GM11168 (cell line): ENCODE results near the gene ZNF726.
"Not testable (repeated sequence)": the region's sequence is repeated elsewhere in the genome, so short reads cannot be mapped to it uniquely, and the experiment has no call there.

Experiments used
- in situ Hi-C: fragments of 300-500 bp; cut with MboI; formaldehyde crosslinking; loops from one replicate; pipeline ENCODE4 v1.12.0; 2022; ENCODE audit warnings: low sequenced_read_pairs; ENCODE audit not compliant: unreplicated experiment

Gene ZNF726

GRCh38 chr19:23914402-23915286 lies at the start of gene ZNF726:
ZNF726 (plus strand) TSS chr19:23914886; CDS start chr19:23914995, 109 bp downstream.
- in situ Hi-C loops, result no loop called here

DNA sequence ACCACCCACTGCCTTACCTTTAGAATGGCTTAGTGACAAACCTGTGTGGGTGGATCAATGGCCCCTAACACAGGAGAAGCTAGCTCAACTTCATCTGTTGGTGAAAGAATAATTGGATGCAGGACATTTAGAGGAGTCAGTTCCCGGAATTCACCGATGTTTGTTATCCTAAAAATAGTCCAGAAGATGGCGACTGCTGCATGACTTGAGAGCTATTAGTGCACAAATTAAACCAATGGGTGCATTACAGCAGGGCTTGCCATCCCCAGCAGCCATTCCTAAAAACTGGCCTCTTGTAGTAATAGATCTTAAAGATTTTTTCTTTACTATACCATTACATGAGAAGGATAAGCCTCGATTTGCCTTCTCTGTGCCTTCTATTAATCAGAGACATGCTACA lies 46.8 kb upstream of the ZNF726 start:
- in situ Hi-C loops, result no loop called here

GRCh38 chr19:23868630-23869029 lies 46.1 kb upstream of the ZNF726 start:
- in situ Hi-C loops, result no loop called here

DNA sequence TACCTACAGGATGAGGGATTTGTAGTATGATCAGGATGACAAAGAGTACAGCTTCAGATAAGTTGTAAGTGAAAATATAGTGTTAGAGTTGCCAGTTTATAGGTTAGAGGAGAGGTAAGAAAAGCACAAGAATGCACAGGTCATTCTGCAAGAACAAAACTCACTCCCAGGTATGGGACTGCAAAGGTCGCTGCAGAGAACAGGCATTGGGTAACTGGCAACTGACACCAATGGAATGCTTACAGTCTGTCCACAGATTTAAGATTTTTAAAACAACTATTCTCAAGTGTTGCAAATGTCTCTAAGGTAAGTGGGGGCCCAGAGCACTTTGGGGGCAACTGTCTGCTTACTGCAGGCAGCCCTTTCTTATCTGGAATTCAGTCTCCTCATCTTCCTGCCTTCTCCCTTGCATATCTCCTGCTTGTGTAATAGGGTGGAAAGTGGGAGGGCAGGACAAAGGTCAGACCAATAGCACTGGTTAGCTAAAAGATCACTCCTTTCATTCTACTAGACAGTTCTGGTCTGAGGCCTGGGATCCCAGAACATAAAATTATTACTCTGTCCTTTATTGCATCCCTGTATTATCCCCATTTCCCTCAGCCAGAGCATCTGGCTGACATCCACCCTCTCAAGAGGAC lies 42.3 kb upstream of the ZNF726 start:
- in situ Hi-C loops, result loop anchor here (5.0 kb wide), 1 partner anchor 95 kb away; no protein-coding TSS in a partner anchor

DNA sequence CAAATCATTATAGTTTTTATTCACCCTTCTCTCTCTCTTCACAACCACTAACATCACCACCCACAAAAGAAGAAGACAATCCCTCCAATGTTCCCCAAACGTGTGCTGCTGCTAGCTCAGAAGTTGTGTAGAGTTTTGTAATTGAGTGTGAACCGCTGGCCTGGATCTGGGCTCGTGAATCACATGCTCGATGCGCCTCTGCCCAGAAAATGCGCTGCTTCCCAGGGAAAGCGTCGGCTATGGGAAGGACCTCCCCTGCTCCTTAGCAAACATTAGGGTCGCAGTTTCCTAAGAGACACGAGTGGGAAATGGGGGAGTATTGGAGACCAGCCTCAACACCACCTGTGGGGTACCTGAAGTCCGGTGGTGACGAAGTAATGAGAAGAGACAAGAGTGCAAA lies 38.4 kb upstream of the ZNF726 start:
- in situ Hi-C loops, result no loop called here

- in situ Hi-C loops, result not testable (repeated sequence)
Observed at GRCh38 chr19:23876756-23877155, 37.9 kb upstream of the ZNF726 start.

GRCh38 chr19:23882493-23882892 lies 32.2 kb upstream of the ZNF726 start:
- in situ Hi-C loops, result no loop called here

GRCh38 chr19:23884363-23884762 lies 30.3 kb upstream of the ZNF726 start:
- in situ Hi-C loops, result no loop called here

DNA sequence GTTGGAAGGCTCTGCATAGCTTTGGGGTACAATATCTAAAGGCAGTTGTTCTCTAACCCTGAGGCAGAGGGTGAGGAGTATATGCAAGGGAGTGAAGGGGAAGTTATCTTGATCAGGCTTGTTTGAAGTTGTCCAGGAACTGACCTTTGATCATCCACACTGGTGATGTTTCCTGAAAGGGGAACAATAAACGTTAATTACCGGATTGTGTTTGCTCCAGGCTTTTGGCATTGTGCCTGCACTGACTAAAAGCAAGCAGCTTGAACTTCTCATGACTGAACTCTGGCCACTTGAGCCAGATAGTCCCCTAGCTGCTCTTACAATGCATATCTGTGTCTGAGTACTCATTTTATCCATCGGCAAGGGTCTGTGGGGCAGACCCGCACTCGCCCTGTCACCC lies 27.0 kb upstream of the ZNF726 start:
- in situ Hi-C loops, result no loop called here

DNA sequence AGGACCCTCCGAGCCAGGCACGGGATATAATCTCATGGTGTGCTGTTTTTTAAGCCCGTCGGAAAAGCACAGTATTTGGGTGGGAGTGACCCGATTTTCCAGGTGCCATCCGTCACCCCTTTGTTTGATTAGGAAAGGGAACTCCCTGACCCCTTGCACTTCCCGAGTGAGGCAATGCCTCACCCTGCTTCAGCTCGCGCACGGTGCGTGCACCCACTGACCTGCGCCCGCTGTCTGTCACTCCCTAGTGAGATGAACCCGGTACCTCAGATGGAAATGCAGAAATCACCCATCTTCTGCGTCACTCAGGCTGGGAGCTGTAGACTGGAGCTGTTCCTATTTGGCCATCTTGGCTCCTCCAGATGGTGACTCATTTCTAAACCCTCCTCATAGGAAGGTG lies 18.6 kb upstream of the ZNF726 start:
- in situ Hi-C loops, result not testable (repeated sequence)

- in situ Hi-C loops, result no loop called here
Observed at GRCh38 chr19:23896912-23897311, 17.8 kb upstream of the ZNF726 start.

GRCh38 chr19:23901360-23901759 lies 13.3 kb upstream of the ZNF726 start:
- in situ Hi-C loops, result no loop called here

DNA sequence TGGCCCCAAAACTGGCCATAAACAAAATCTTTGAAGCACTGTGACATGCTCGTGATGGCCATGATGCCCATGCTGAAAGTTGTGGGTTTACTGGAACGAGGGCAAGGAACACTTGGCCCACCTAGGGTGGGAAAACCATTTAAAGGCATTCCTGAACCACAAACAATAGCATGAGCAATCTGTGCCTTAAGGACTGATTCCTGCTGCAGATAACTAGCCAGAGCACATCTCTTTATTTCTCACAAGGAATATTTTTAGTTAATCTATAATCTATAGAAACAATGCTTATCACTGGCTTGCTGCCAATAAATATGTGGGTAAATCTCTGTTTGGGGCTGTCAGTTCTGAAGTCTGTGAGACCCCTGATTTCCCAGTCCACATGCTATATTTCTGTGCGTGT lies 10.3 kb upstream of the ZNF726 start:
- in situ Hi-C loops, result no loop called here

GRCh38 chr19:23905771-23906170 lies 8.9 kb upstream of the ZNF726 start:
- in situ Hi-C loops, result no loop called here

- in situ Hi-C loops, result no loop called here
Observed at GRCh38 chr19:23906835-23907234, 7.9 kb upstream of the ZNF726 start.

DNA sequence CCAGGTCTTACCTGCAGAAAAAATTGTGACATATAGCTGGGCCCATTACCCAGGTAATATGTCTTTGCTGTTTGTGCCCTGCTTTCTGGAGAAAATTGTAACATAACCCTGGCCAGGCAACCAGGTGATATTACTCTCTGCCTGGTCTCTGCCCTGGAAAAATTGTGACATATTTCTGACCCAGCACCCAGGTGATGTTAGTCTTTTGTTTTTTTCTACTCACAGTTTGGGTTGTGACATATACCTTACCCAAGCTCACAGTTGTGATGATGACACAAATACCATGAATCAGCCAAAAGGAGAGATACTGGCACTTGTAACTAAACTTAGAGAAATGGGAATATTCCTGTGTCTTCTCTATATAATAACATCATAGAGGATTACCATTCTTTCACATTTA lies 6.5 kb upstream of the ZNF726 start:
- in situ Hi-C loops, result no loop called here

DNA sequence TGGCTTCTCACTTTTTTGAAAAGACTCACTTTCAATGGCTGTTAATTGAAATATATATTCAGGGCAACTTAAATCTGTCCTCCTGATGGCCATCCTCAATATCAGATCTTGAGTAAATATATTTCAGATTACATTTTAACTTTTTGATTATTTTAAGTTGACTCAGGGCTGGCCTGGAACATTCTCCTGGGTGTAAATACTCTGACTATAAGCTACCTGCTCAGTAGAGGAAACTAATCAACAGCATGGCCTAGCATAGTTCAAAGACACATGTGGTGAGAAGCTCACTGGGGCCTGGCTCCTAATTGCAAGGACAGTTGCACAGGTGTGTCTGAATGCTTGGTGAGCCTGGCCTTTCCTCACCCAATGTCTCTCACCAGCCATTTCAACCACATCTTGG lies 5.5 kb upstream of the ZNF726 start:
- in situ Hi-C loops, result no loop called here

DNA sequence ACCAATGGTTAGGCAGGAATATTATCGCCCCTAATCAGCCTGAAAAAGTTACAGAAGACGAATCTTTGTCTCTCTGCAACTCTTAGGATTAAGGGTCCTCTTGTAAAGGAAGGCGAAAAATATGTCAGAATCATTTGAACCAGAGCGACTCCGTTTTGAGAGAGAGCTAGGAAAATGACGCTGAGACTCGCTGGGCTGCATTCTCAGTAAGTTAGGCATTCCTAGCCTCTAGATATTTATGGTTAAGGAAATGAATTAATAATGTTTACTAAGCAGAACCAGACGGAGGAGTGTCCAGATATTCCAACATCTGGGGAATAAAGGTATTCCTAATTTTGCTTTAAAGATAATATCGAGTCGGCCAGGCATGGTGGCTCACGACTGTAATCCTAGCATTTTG lies 755 bp upstream of the ZNF726 start:
- in situ Hi-C loops, result no loop called here

GRCh38 chr19:23916991-23917390 lies 2.3 kb downstream of the ZNF726 start:
- in situ Hi-C loops, result no loop called here

DNA sequence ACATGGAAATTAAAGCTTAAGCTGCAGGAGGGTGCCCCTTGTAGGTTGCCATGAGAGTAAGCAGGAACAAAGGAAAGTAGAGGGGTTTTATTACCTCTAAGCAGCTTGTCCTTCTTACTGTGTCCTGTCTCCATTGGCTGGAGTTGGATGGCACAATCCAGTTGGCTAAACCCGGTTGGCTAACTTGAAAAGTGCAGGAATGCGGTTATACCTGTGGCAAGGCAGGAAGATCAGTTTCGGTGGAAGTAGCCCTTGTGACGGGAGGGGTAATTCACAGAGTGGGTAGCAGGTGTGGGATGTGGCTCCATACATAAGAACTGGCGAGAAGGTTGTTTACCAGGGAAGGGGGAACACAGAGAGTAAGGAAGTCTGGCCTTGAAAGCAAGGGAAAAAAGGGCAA lies 3.2 kb downstream of the ZNF726 start:
- in situ Hi-C loops, result no loop called here

- in situ Hi-C loops, result no loop called here
Observed at GRCh38 chr19:23925285-23925684, 10.6 kb downstream of the ZNF726 start.

DNA sequence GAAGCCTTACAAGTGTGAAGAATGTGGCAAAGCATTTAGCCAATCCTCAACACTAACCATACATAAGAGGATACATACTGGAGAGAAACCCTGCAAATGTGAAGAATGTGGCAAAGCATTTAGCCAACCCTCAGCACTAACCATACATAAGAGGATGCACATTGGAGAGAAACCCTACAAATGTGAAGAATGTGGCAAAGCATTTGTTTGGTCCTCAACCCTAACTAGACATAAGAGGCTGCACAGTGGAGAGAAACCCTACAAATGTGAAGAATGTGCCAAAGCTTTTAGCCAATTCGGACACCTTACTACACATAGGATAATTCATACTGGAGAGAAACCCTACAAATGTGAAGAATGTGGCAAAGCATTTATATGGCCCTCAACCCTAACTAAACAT lies 18.2 kb downstream of the ZNF726 start:
- in situ Hi-C loops, result no loop called here
